ENCODE results near the gene SELENOO. TPM values are rescaled to one million over a fixed set of nuclear protein-coding genes. Genes with fewer than 3 reads are reported as not detected.

Gene SELENOO
- total and polyA plus RNA-seq, 4 donors: 15.6 to 30.3 (median 24.1) TPM

- DNase-seq (no peak), ATAC-seq (ENCODE audit: insufficient read depth, low FRiP score) (no peak)
- Histone ChIP-seq H3K9ac (ENCODE audit: insufficient read depth in 1 of 2, low read length in 2 of 2) (no peak overlapping the region), H3K36me3 (ENCODE audit: control insufficient read depth in 4 of 4, insufficient read depth in 4 of 4, low read length in 4 of 4) (peaks cover 0 to 2% (median 0%) of the 10 kb centered on the region in 4 donors), H3K27ac (ENCODE audit: low read depth in 1 of 2, low read length in 1 of 2) (no peak overlapping the region), H3K4me1 (ENCODE audit: control insufficient read depth in 5 of 5, insufficient read depth in 5 of 5, low read length in 5 of 5) (peaks cover 0 to 28% (median 14%) of the 10 kb centered on the region in 5 donors), H3K27me3 (ENCODE audit: control insufficient read depth in 3 of 3, insufficient read depth in 3 of 3, low read length in 2 of 3) (no peaks in the 10 kb centered on the region), H3K9me3 (ENCODE audit: control insufficient read depth in 4 of 4, insufficient read depth in 3 of 4, low read length in 3 of 4) (no peaks in the 10 kb centered on the region), H3K4me3 (no peak overlapping the region)
- TF ChIP-seq, protein P1, sequence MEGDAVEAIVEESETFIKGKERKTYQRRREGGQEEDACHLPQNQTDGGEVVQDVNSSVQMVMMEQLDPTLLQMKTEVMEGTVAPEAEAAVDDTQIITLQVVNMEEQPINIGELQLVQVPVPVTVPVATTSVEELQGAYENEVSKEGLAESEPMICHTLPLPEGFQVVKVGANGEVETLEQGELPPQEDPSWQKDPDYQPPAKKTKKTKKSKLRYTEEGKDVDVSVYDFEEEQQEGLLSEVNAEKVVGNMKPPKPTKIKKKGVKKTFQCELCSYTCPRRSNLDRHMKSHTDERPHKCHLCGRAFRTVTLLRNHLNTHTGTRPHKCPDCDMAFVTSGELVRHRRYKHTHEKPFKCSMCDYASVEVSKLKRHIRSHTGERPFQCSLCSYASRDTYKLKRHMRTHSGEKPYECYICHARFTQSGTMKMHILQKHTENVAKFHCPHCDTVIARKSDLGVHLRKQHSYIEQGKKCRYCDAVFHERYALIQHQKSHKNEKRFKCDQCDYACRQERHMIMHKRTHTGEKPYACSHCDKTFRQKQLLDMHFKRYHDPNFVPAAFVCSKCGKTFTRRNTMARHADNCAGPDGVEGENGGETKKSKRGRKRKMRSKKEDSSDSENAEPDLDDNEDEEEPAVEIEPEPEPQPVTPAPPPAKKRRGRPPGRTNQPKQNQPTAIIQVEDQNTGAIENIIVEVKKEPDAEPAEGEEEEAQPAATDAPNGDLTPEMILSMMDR (IDR thresholded peaks at IDR 0.05; ENCODE audit: control extremely low read depth, extremely low read depth): no peak
- 84 to 91% methylated on average over 14 to 15 of the region's 15 CpGs for WGBS, 2 donors
Measured at GRCh38 chr22:50264946-50265669, 64.3 kb downstream of the SELENOO start.

DNA sequence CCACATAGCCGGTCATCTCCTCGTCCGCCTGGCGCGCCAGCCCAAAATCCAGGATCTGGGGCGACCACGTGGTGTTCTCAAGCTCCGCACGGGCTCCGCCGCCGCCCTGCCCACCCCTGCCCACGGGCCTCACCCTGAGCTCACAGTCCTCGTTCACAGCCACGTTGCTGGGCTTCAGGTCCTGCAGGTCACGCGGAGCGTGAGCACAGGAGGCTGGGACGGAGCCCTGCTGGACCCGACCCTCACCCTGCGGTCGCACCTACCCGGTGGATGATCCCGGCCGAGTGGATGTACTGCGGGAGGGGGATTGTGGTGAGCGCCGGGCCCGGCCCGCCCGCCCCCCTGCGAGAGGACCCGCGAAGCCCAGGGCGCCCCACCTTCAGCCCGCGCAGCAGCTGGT lies 66.2 kb downstream of the SELENOO start:
- no peak for DNase-seq
- Histone ChIP-seq H3K4me3 (no peak overlapping the region), H3K9me3 (ENCODE audit: control insufficient read depth in 4 of 4, insufficient read depth in 3 of 4, low read length in 3 of 4) (no peaks in the 10 kb centered on the region), H3K27ac (ENCODE audit: low read depth in 1 of 2, low read length in 1 of 2) (no peak overlapping the region), H3K27me3 (ENCODE audit: control insufficient read depth in 3 of 3, insufficient read depth in 3 of 3, low read length in 2 of 3) (no peaks in the 10 kb centered on the region), H3K4me1 (ENCODE audit: control insufficient read depth in 5 of 5, insufficient read depth in 5 of 5, low read length in 5 of 5) (peaks cover 0 to 31% (median 23%) of the 10 kb centered on the region in 5 donors), H3K36me3 (ENCODE audit: control insufficient read depth in 4 of 4, insufficient read depth in 4 of 4, low read length in 4 of 4) (peaks cover 0 to 2% (median 0%) of the 10 kb centered on the region in 4 donors), H3K9ac (ENCODE audit: insufficient read depth in 1 of 2, low read length in 2 of 2) (no peak overlapping the region)
- ATAC-seq (ENCODE audit: insufficient read depth, low FRiP score): no peak
- WGBS, 2 donors: 69 to 90% methylated on average over 37 of the region's 37 CpGs
- TF ChIP-seq, protein P1 (IDR thresholded peaks at IDR 0.05; ENCODE audit: control extremely low read depth, extremely low read depth): no peak

Other genes starting within 250 kb of the SELENOO start
- 100 to 1,000 TPM; 131 to 132 TPM for gene PIM3, start 240.2 kb upstream of the SELENOO start, total RNA-seq
- 100 to 1,000 TPM in 1 of 2 donors, 10 to 100 TPM in 1; 99.0 to 238 TPM for gene PIM3, start 240.2 kb upstream of the SELENOO start, polyA plus RNA-seq
- gene IL17REL, start 188.2 kb upstream of the SELENOO start, total RNA-seq: under 1 TPM in 1 of 2 donors, not detected in 1; 0.51 TPM
- under 1 TPM; 0.02 to 0.19 TPM for gene IL17REL, start 188.2 kb upstream of the SELENOO start, polyA plus RNA-seq
- gene TTLL8, start 142.7 kb upstream of the SELENOO start, total RNA-seq: not detected
- gene TTLL8, start 142.7 kb upstream of the SELENOO start, polyA plus RNA-seq: not detected
- 1 to 10 TPM in 1 of 2 donors, under 1 TPM in 1; 0.86 to 2.6 TPM for gene MLC1, start 115.6 kb upstream of the SELENOO start, total RNA-seq
- under 1 TPM; 0.65 to 0.68 TPM for gene MLC1, start 115.6 kb upstream of the SELENOO start, polyA plus RNA-seq
- 10 to 100 TPM in 1 of 2 donors, under 1 TPM in 1; 0.34 to 11.9 TPM for gene MOV10L1, start 111.0 kb upstream of the SELENOO start, total RNA-seq
- gene MOV10L1, start 111.0 kb upstream of the SELENOO start, polyA plus RNA-seq: under 1 TPM; 0.27 to 0.53 TPM
- 1 to 10 TPM in 1 of 2 donors, under 1 TPM in 1; 1.00 to 3.9 TPM for gene PANX2, start 30.3 kb upstream of the SELENOO start, total RNA-seq
- 1 to 10 TPM; 2.3 to 3.0 TPM for gene PANX2, start 30.3 kb upstream of the SELENOO start, polyA plus RNA-seq
- gene TRABD, start 15.1 kb upstream of the SELENOO start, total RNA-seq: 10 to 100 TPM; 16.2 to 70.3 TPM
- 10 to 100 TPM; 54.1 to 72.7 TPM for gene TRABD, start 15.1 kb upstream of the SELENOO start, polyA plus RNA-seq
- 10 to 100 TPM; 51.7 to 57.8 TPM for gene TUBGCP6, start 44.0 kb downstream of the SELENOO start, total RNA-seq
- gene TUBGCP6, start 44.0 kb downstream of the SELENOO start, polyA plus RNA-seq: 10 to 100 TPM; 26.5 to 41.1 TPM
- 10 to 100 TPM; 34.2 to 53.7 TPM for gene HDAC10, start 50.3 kb downstream of the SELENOO start, total RNA-seq
- 10 to 100 TPM; 32.2 to 38.3 TPM for gene HDAC10, start 50.3 kb downstream of the SELENOO start, polyA plus RNA-seq
- 10 to 100 TPM; 10.4 to 11.5 TPM for gene MAPK12, start 60.7 kb downstream of the SELENOO start, total RNA-seq
- 10 to 100 TPM; 12.2 to 13.1 TPM for gene MAPK12, start 60.7 kb downstream of the SELENOO start, polyA plus RNA-seq
- gene MAPK11, start 69.4 kb downstream of the SELENOO start, total RNA-seq: 10 to 100 TPM in 1 of 2 donors, 1 to 10 TPM in 1; 8.3 to 15.3 TPM
- 10 to 100 TPM in 1 of 2 donors, 1 to 10 TPM in 1; 9.9 to 13.9 TPM for gene MAPK11, start 69.4 kb downstream of the SELENOO start, polyA plus RNA-seq
- gene PLXNB2, start 106.6 kb downstream of the SELENOO start, total RNA-seq: 100 to 1,000 TPM; 212 to 310 TPM
- 100 to 1,000 TPM; 123 to 134 TPM for gene PLXNB2, start 106.6 kb downstream of the SELENOO start, polyA plus RNA-seq
- 10 to 100 TPM; 10.5 to 26.0 TPM for gene DENND6B, start 126.0 kb downstream of the SELENOO start, total RNA-seq
- gene DENND6B, start 126.0 kb downstream of the SELENOO start, polyA plus RNA-seq: 10 to 100 TPM in 1 of 2 donors, 1 to 10 TPM in 1; 8.0 to 14.7 TPM
- gene PPP6R2, start 142.3 kb downstream of the SELENOO start, total RNA-seq: 10 to 100 TPM; 48.1 to 70.0 TPM
- 10 to 100 TPM; 35.2 to 45.1 TPM for gene PPP6R2, start 142.3 kb downstream of the SELENOO start, polyA plus RNA-seq

All from lung (tissue), 12 donors.